Fibroblast of pulmonary artery (primary cell): ENCODE data around the gene GAP43.

Experiments used
- DNase-seq: peaks from one replicate; pipeline ENCODE4 v3.0.0-alpha.2; 2010; ENCODE audit warnings: low read depth
- H3K4me3 ChIP-seq: replicated peaks from 2 replicates; pipeline ENCODE4 v1.5.1; 2011; ENCODE audit warnings: low read depth, mild to moderate bottlenecking, control low read depth, low read length, moderate library complexity
- TF ChIP-seq, protein P1 (sequence below): IDR thresholded peaks from 2 replicates; pipeline ENCODE4 v1.5.1; 2011; ENCODE audit warnings: mild to moderate bottlenecking, control low read depth, low read length, inconsistent platforms; ENCODE audit errors: missing control alignments

The GAP43 gene, protein sequence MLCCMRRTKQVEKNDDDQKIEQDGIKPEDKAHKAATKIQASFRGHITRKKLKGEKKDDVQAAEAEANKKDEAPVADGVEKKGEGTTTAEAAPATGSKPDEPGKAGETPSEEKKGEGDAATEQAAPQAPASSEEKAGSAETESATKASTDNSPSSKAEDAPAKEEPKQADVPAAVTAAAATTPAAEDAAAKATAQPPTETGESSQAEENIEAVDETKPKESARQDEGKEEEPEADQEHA

GRCh38 chr3:115623044-115623868 is at the start of gene GAP43:
GAP43 (plus strand) TSS chr3:115623510; CDS start chr3:115623690, 180 bp downstream.
- TF ChIP-seq, protein P1, sequence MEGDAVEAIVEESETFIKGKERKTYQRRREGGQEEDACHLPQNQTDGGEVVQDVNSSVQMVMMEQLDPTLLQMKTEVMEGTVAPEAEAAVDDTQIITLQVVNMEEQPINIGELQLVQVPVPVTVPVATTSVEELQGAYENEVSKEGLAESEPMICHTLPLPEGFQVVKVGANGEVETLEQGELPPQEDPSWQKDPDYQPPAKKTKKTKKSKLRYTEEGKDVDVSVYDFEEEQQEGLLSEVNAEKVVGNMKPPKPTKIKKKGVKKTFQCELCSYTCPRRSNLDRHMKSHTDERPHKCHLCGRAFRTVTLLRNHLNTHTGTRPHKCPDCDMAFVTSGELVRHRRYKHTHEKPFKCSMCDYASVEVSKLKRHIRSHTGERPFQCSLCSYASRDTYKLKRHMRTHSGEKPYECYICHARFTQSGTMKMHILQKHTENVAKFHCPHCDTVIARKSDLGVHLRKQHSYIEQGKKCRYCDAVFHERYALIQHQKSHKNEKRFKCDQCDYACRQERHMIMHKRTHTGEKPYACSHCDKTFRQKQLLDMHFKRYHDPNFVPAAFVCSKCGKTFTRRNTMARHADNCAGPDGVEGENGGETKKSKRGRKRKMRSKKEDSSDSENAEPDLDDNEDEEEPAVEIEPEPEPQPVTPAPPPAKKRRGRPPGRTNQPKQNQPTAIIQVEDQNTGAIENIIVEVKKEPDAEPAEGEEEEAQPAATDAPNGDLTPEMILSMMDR: no peak
- peak; percentile 81 for DNase-seq
- H3K4me3 ChIP-seq: peak within 1 kb of the TSS; percentile 55

DNA sequence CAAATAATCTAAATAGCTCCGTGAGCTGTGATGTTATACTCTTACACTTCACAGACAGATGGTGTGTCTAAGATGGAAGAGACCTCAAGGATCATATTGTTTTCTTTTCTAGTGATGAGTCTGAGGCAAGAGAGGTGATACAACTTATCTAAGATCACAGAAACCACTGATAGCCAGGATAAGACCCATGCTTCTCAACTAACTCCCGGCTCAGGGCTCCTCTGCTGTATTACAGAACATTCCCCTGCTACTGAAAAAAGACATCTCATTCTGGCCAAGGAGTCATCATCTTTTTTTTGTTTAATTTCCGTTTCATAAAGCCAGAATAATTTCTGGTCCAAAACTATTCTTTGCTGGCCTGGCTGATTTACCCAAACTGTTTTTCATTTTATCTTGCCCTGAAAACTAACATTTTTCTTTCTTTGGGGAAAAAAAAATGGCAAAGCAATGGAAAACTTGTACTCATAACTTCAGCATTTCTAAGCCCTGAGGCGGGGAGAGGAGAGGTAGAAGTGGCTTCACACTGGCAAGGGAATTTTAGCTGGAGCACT is 46.9 kb upstream of the GAP43 start:
- TF ChIP-seq, protein P1: no peak
- DNase-seq: no peak
- no peak overlapping the region for H3K4me3 ChIP-seq

- TF ChIP-seq, protein P1: no peak
- no peak for DNase-seq
- no peak overlapping the region for H3K4me3 ChIP-seq
Observed at GRCh38 chr3:115577000-115577399, 46.3 kb upstream of the GAP43 start.

- no peak for DNase-seq
- TF ChIP-seq, protein P1: no peak
- H3K4me3 ChIP-seq: no peak overlapping the region
Observed at GRCh38 chr3:115578331-115578730, 45.0 kb upstream of the GAP43 start.

DNA sequence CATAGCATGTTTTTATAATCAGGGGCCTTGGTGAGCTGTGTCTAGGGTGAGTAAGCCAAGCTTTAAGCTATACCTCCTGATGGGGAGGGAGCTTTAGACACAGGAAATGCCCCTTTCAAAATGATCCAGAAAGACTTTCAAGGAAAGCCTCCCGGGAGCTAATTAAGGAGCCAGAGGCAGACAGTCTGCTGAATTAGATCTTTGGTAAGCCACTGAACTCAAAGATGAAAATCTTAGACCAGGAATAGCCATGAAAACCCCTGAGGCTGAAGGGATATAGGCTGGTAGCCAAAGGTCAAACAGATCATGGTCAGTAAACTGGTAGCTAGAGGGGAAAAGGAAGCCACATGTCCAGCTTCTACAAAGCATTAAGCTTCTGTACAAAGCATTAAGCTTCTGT is 42.7 kb upstream of the GAP43 start:
- H3K4me3 ChIP-seq: no peak overlapping the region
- TF ChIP-seq, protein P1: no peak
- DNase-seq: no peak

GRCh38 chr3:115581362-115582135 is 41.8 kb upstream of the GAP43 start:
- DNase-seq: peak; percentile 39
- TF ChIP-seq, protein P1: no peak
- H3K4me3 ChIP-seq: no peak overlapping the region
